Activated CD8-positive, alpha-beta memory T cell treated with anti-CD3 and anti-CD28 coated beads for 36 hours (primary cell): ENCODE results near the gene DDX60. TPM values are rescaled to one million over a fixed set of nuclear protein-coding genes. Genes with fewer than 3 reads are reported as not detected.
"Not testable (repeated sequence)": the region's sequence is repeated elsewhere in the genome, so short reads cannot be mapped to it uniquely, and the experiment has no call there.

ENCODE experiments used
- CTCF ChIA-PET: fragments of 350-600 bp; sonication (Branson Sonifier 250); formaldehyde crosslinking; loops from one replicate; lab custom pipeline; 2021; ENCODE audit warnings: antibody characterized with exemption; lab: Charles Lee
- POLR2A ChIA-PET: fragments of 350-600 bp; sonication (Branson Sonifier 250); formaldehyde crosslinking; loops from one replicate; lab custom pipeline; 2021; ENCODE audit warnings: antibody characterized with exemption; lab: Charles Lee
- total RNA-seq, 2 experiments: library from RNA; stranded (reverse); gene quantifications; one replicate each; pipeline ENCODE4 v1.2.3, GENCODE V29; 2021

Gene DDX60
- 1 to 10 TPM; 2.3 to 2.6 TPM for total RNA-seq

GRCh38 chr4:168318266-168318895 lies at the start of gene DDX60:
DDX60 (minus strand) TSS chr4:168318752; CDS start chr4:168311259, 7,493 bp downstream.
- ChIA-PET POLR2A (interaction anchor here (0.9 kb wide), 1 partner anchor 14 kb away, joined by 4 read pairs; no protein-coding TSS in a partner anchor), CTCF (interaction anchor here (1.6 kb wide), 1 partner anchor 154 kb away, joined by 3 read pairs; no protein-coding TSS in a partner anchor)

GRCh38 chr4:168367065-168367464 lies 48.5 kb upstream of the DDX60 start:
- ChIA-PET POLR2A (no interaction called here), CTCF (no interaction called here)

GRCh38 chr4:168362025-168362401 lies 43.5 kb upstream of the DDX60 start:
- ChIA-PET CTCF (no interaction called here), POLR2A (no interaction called here)

GRCh38 chr4:168361365-168362024 lies 42.9 kb upstream of the DDX60 start:
- ChIA-PET CTCF (no interaction called here), POLR2A (no interaction called here)

GRCh38 chr4:168360271-168360670 lies 41.7 kb upstream of the DDX60 start:
- ChIA-PET CTCF (no interaction called here), POLR2A (no interaction called here)

GRCh38 chr4:168357941-168358340 lies 39.4 kb upstream of the DDX60 start:
- ChIA-PET POLR2A (no interaction called here), CTCF (no interaction called here)

- CTCF ChIA-PET = no interaction called here
- POLR2A ChIA-PET = no interaction called here
These were observed 35.2 kb upstream of the DDX60 start for GRCh38 chr4:168353746-168354145.

GRCh38 chr4:168337550-168337940 lies 19.0 kb upstream of the DDX60 start:
- POLR2A ChIA-PET = no interaction called here

GRCh38 chr4:168336837-168337549 lies 18.4 kb upstream of the DDX60 start:
- ChIA-PET POLR2A (no interaction called here), CTCF (no interaction called here)

More at GRCh38 chr4:168337550-168337940, 19.0 kb upstream of the DDX60 start:
- CTCF ChIA-PET = no interaction called here

GRCh38 chr4:168335621-168336020 lies 17.1 kb upstream of the DDX60 start:
- ChIA-PET CTCF (no interaction called here), POLR2A (no interaction called here)

- POLR2A ChIA-PET = no interaction called here
- CTCF ChIA-PET = interaction anchor here (0.6 kb wide), 1 partner anchor 520 kb away, joined by 3 read pairs; no protein-coding TSS in a partner anchor
These were observed 15.5 kb upstream of the DDX60 start for GRCh38 chr4:168334053-168334452.

GRCh38 chr4:168330575-168330974 lies 12.0 kb upstream of the DDX60 start:
- POLR2A ChIA-PET = interaction anchor here (0.6 kb wide), 1 partner anchor 45 kb away, joined by 14 read pairs; no protein-coding TSS in a partner anchor
- CTCF ChIA-PET = not testable (repeated sequence)

- ChIA-PET CTCF (no interaction called here), POLR2A (no interaction called here)
These were observed 7.0 kb upstream of the DDX60 start for GRCh38 chr4:168325591-168325990.

GRCh38 chr4:168321006-168321405 lies 2.5 kb upstream of the DDX60 start:
- ChIA-PET CTCF (no interaction called here), POLR2A (no interaction called here)

- POLR2A ChIA-PET = no interaction called here
- CTCF ChIA-PET = no interaction called here
These were observed 1.0 kb upstream of the DDX60 start for GRCh38 chr4:168319486-168320019.

GRCh38 chr4:168317621-168318020 lies 931 bp downstream of the DDX60 start:
- POLR2A ChIA-PET = interaction anchor here (0.9 kb wide), 1 partner anchor 13 kb away, joined by 4 read pairs; no protein-coding TSS in a partner anchor
- CTCF ChIA-PET = interaction anchor here (1.6 kb wide), 1 partner anchor 155 kb away, joined by 3 read pairs; no protein-coding TSS in a partner anchor

GRCh38 chr4:168309781-168310180 lies 8.8 kb downstream of the DDX60 start:
- ChIA-PET CTCF (no interaction called here), POLR2A (no interaction called here)

GRCh38 chr4:168308912-168309311 lies 9.6 kb downstream of the DDX60 start:
- CTCF ChIA-PET = no interaction called here
- POLR2A ChIA-PET = no interaction called here

- ChIA-PET POLR2A (no interaction called here), CTCF (no interaction called here)
These were observed 12.1 kb downstream of the DDX60 start for GRCh38 chr4:168306476-168306875.
